HG03097 (cell line): Measurements from ENCODE around the gene AGPAT3.
"Not testable (repeated sequence)": the region's sequence is repeated elsewhere in the genome, so short reads cannot be mapped to it uniquely, and the experiment has no call there.

ENCODE experiments used
- ATAC-seq: cut with Tn5 transposase; IDR thresholded peaks from one replicate; pipeline ENCODE4 v1.9.1; 2021; ENCODE audit not compliant: unreplicated experiment, low FRiP score

The AGPAT3 gene, protein sequence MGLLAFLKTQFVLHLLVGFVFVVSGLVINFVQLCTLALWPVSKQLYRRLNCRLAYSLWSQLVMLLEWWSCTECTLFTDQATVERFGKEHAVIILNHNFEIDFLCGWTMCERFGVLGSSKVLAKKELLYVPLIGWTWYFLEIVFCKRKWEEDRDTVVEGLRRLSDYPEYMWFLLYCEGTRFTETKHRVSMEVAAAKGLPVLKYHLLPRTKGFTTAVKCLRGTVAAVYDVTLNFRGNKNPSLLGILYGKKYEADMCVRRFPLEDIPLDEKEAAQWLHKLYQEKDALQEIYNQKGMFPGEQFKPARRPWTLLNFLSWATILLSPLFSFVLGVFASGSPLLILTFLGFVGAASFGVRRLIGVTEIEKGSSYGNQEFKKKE

DNA sequence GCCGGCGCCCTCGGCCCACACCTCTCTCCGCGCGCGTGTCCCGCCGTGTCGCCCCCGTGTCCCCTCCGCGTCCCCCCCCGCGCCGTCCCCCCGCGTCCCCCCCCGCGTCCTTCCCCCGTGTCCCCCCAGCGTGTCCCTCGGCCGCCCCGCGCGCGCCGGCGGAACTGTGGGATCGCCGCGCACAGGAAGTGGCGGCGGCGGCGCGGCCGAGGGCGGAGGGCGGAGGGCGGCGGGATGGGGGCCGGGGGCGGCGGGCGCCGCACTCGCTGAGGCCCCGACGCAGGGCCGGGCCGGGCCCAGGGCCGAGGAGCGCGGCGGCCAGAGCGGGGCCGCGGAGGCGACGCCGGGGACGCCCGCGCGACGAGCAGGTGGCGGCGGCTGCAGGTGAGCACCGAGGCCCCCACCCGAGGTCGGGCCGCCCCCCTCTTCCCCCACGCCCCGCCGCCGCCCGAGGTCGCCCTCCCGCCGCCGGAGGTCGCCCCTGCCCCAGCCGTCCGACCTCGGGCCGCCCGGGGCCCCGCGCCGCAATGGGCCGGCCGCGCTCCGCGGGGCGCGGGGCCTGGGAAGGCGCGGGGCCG, at the start of gene AGPAT3:
TSS of gene AGPAT3 (plus strand) at position 262 of the 578 bp plus-strand sequence. CDS start 94,459 bp downstream, outside the sequence.
- ATAC-seq, result no peak

DNA sequence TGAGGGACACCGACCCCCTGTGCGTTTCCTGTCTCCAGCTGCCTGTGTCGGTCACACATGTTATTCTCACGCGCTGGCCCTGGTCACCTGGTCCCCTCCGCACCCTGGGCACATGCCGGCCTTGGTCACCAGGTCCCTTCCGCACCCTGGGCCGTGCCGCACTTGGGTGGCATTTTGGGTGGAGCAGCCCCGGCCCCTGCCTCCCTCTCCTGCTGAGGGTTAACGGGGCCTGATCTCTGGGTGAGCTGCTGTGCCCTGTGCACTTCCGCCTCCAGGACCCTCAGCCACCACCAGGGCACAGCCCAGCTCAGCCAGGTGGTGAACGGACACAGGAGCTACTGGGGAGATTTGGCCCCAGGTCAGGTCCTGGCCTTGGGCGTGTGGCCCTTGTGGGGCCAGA, 49.0 kb upstream of the AGPAT3 start:
- ATAC-seq, result no peak

DNA sequence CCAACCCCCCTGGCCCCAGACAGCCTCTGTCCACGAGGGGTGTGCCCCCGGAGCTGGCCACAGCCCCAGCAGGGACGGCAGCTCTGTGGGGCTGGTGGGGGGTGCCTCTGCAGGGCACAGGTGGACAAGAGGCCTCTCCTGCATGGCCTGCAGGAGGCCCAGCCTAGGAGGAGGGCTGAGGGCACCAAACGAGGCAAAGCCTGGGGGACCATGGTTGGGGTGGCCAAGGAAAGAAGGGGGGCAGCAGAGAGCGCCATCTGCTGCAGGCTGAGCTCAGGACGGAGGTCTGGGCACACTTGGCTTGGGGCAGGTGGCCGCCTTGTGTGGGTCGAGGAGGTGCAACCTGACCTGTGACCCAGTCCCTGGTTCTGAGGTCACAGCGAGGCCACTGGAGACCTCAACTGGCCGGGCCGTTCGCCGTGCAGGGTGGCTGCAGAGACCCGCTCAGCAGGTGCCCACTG, 48.4 kb upstream of the AGPAT3 start:
- no peak for ATAC-seq

DNA sequence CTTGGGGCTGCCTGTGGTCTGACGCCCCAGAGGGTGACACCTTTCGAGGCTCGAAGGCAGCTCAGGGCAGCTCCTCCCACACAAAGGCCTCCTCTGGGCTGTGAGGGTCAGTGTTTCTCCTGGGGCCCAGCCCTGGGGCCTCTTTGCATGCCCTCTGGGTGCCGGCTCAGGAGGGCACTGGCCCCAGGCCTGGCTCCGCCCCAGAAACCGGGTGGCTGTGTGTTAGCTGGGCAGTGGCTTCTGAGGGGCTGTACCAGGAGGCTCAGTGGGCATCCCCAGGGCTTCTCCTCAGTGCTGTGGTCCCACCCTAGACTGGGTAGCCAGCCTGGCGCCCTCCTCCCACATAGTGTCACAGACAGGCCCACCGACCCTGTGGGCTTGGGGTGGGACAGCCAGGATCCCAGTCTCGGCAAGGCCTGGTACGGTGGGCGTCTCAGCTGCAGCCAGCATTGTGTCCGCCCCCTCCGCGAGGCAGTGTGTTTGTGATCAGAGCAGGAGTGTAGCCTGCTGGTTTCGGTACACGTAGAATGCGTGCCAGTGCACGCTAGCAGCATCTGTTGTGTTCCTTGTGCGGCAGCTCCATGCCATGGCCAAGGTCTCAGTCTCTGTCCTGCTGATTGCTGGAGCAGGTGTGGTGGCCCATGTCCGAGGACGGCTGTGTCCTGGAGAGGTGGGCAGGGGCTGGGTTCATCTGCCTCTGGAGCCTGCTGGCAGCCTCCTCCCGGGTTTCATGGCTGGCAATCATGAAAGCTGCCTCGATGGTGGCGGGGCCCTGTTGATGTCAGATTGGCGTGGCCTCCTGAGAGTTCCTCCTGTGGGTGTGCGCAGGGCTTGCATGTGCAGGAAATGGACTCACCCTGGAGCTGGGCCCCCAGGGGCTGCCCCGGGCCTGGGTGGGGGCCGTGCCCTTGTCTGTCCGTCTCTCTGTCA, 47.6 kb upstream of the AGPAT3 start:
- no peak for ATAC-seq

DNA sequence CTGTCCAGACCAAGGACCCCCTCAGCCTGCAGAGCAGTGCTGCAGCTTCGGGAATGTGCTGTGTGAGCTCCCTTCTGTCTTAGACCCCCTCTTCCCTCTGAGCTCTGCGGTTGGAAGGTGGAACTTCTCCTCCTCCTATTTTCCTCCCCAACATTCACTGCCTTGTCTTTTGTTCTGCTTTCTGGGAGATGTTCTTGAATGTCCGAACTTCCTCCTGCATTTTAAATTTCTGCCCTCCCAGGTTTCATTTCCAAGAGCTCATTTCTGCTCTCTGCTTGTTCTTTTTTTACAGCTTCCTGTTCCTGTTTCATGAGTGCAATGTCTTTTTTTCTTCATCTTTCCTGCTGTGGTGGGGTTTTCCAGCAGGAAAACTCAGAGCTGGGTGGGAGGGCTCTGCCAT, 46.3 kb upstream of the AGPAT3 start:
- ATAC-seq, result no peak

DNA sequence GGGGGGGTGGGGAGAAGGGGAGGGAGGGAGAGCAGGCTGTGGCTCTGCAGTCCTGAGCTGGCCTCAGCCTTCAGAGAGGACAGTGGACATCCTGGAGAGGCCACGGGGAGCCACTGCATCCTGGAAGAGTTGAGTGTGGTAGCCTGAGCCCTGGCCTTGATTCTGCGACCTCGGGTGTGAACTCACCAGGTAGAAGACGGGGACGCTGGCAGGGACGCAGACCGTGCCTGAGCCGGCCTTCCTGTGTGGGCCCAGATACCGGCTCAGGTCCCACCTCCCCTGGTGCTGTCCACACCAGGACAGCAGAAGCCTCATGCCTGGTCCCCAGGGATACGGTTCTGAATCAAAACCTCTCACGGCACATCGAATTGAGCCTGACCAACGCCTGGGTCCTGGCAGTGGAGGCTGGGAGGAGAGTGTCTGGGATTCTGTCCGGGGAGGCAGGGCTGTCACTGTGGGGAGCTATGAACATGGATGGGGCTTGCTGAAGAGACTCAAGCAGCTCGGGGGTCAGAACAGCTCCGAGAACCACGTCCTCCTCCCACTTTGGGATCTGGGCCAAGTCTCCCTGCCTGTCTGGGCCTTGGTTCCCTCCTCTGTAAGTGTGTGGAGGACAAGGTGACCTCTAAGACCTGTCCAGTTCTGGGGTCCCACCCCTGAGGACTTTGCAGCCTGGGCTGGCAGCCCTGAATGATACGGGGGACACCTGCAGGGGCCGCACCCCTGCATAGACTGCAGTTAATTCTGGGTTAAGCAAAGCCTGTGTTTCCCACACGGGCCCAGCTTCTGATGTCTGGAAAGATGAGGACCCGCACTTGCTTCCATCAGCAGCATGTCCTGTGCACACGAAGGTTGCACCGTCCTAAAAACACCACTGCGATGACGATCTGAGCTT, 45.3 kb upstream of the AGPAT3 start:
- ATAC-seq, result no peak

DNA sequence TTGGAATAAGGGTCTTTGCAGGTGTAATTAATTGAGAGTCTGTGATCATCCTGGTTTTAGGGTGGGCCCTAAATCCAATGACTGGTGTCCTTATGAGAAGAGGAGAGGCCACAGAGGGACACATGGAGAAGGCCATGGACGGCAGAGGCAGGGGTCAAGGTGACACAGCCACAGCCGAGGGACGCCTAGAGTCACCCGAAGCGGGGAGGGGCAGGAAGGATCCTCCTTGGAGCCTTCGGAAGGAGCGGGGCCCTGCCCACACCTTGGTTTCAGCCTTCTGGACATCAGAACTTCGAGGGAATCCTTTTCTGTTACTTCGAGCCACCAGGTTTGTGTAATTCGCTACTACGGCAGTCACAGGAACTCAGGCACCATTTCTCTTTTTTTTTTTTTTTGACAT, 44.6 kb upstream of the AGPAT3 start:
- no peak for ATAC-seq

DNA sequence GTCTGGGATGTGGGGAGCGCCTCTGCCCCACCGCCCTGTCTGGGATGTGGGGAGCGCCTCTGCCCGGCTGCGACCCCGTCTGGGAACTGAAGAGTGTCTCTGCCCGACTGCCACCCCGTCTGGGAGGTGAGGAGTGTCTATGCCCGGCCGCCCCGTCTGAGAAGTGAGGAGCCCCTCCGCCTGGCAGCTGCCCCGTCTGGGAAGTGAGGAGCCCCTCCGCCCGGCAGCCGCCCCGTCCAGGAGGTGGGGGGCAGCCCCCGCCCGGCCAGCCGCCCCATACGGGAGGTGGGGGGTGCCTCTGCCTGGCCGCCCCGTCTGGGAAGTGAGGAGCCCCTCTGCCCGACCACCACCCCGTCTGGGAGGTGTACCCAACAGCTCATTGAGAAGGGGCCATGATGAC, 42.9 kb upstream of the AGPAT3 start:
- ATAC-seq, result not testable (repeated sequence)

DNA sequence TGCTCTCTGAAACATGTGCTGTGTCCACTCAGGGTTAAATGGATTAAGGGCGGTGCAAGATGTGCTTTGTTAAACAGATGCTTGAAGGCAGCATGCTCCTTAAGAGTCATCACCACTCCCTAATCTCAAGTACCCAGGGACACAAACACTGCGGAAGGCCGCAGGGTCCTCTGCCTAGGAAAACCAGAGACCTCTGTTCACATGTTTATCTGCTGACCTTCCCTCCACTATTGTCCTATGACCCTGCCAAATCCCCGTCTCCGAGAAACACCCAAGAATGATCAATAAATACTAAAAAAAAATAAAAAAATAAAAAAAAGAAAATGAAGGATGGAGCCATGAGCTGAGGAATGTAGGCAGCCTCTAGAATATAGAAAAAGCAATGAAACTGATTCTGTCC, 42.3 kb upstream of the AGPAT3 start:
- not testable (repeated sequence) for ATAC-seq

DNA sequence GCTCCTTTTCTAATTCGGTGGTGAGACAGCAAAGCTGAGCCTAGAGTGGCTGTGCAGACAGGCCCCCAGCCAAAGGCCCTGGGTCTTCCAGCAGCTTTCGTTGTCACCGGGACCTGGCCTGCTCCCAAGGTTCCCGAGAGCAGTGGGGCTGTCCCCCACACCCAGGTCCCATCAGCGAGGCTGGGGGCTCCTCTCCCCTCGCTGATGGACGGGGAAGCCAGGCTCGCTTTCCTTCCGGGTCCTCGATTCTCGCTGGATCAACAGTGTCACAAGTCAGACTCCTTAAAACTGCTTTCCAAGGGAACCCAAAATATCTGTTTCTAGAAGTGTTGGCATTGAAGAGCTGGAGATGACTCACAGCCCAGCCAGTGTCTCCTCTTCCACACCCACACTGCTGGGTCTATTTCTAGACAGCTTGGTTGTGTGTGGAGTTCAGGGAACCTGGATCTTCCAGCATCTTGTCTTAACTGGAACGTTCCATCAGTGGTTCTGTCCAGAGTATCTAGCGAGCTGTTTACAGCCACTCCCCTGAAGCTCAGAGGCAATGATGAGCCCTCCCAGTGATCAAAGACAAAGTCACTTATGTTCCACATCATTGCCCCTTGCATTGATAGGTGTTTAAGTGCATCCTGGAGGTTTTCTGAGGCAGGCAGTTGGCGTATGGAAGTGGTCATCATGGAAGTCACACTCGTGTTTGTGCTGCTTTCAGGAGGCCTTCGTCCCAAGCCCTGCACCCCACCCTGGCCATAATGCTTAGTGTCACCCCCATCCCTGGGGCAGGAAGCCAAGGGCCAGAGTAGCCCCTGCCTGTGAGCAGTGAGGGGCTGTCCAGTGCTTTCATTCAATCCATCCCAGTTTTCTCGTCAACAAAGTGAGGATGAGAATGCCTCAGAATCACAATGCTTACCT, 40.4 kb upstream of the AGPAT3 start:
- ATAC-seq, result no peak

DNA sequence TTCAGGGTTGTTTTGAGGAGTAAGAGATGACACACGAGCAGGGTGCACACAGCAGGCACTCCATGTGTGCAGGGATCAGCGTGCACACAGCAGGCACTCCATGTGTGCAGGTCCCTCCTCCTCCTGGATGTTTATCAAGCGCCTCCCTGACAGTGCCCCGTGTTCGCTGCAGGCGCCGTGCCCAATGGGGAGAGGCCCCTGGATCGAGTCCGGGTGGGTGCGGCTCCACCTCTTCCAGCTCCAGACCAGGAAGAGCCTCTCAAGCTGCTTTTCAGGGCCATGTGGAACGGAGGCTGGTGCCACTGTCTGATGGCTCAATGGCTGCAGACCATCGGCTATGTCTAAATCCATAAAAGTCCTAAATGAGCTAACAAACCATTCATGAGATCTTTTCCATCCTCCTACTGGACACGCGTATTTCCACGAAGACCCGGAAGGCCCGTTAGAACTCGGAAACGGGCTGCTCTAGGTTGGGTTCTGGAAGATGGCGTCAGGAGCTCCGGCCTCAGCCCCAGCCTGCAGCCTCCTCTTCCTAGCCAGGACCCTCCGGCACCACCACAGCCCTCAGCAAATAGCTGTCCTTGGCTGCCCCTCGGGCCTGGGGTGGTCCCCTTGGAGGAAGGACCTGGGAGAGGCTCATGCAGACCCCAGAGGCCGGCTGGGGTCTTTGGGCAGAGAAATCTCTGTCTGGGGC, 39.6 kb upstream of the AGPAT3 start:
- ATAC-seq, result no peak

DNA sequence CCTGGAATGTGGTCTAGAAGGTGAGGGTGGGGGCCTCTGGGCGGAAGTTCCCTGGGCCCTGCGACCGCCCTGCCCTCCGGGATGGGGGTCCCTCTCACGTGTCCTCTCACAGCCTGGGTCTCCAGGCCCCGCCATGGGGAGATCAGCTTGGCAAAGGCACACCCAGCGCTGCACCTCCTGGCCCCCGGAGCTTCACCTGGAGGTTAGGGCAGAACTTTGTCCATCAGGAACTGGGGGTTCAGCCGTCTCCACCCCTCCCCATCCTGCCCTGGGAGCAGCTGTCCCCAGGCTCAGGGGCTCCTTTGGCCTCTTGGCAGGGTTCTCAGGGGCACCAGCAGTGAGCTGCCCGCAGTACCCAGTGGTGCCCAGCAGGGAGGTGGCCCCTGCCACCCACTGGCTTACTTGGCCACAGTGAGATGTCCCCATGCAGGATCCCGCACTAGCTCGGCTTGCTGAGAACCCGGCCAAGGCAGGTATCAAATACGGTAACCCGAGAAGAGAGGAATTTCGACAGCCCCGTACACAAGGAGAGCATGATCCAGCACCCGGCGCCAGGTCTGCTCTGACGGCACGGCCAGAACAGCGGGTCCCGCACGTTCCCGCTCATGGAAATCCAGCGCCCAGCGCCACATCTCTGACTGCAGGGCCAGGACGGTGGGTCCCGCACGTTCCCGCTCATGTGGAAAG, 38.9 kb upstream of the AGPAT3 start:
- no peak for ATAC-seq

DNA sequence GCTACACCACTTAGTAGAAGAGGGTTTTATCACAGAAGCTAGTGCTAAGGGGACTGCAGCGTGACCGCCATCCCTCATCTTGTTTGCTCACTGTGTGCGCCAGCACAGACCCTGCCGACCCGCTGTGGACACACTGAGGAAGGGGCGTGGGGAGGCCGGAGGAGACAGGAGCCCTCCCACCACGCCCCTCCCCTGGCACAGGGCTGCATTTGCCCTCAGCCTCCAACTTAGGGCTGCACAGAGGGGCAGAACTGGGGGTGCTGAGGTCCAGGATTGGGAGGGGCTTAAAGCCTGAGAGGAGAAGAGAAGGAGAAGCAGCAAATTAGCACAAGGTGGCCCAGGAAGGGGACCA, 38.4 kb upstream of the AGPAT3 start:
- ATAC-seq, result no peak

DNA sequence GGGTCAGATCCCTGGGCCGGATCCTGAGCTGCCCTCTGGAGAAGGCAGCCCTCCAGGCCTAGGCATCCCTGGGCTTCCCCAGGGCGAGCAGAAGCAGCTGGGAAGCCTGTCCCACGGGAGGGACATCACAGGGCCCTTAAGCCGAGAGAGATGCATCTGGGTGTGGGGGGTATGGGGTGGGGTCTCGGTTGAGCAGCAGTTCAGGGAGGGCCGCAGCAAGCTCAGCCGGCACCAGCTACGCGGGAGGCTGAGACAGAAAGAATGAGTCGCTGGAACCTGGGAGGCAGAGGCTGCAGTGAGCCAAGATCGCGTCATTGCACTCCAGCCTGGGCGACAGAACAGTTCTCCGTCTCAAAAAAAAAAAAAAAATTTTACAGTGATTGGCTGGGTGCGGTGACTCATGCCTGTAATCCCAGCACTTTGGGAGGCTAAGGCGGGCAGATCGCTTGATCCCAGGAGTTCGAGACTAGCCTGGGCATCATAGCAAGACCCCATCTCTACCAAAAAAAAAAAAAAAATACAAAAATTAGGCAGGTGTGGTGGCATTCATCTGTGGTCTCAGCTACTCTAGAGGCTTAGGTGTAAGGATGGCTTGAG, 37.9 kb upstream of the AGPAT3 start:
- no peak for ATAC-seq

DNA sequence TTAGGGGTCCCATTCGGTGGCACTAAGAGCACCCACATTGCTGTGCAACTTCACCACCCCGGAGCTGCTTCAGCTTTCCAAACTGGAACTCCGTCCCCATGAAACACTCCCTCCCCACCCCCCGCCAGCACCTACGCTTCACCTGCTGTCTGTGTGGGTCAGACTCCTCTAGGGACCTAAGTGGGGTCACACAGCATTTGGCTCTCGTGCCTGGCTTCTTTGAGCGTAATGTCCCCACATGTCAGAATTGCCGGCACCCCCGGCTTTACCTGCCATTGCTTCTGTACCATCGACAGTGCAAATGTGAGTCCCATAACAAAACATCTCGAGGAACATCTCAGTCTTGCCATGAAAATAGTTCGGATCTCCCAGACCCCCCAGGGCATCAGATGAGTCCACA, 35.9 kb upstream of the AGPAT3 start:
- no peak for ATAC-seq

DNA sequence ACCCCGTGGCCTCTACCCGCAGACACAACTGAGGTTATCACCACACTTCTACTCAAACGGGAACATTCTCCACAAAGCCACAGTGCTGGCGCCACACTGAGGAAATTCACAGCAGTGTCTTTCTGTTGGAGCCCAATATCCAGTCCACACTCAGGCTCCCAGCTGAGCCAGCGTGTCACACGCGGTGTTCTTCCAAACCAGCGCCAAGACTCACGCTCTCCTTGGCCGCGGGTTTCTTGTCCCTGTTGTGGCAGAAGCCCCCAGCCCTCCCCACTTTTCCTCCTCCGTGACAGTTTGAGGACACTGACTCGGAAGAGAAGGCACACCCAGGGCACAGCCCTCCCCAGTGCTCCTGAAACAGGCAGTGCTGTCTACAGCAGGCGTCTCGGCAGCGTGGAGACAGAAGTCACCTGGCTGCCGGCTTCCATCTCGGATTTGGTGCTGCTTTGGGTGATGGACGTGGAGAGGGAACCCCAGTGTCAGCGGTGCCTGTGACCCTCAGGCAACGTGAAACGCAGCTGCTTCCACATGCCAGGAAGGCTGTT, 35.4 kb upstream of the AGPAT3 start:
- no peak for ATAC-seq

DNA sequence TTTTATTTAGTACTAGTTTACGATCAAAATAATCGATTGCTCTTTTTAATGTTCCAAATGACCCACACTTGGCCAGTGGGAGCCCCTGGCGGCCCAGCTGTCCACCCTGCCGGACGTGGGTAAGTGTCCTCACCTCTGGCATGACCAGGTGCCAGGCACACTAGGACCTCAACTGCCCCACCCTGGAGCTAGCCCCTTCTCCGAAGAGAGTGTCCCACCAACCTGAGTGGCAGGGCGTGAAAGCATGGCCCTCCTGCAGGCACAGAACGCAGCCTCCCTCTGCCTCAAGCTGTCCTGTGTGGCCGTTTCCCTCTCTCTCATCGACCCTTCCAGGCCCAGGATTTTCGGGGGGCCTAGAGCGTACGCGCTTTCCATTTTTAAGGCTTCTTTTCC, 32.9 kb upstream of the AGPAT3 start:
- no peak for ATAC-seq

DNA sequence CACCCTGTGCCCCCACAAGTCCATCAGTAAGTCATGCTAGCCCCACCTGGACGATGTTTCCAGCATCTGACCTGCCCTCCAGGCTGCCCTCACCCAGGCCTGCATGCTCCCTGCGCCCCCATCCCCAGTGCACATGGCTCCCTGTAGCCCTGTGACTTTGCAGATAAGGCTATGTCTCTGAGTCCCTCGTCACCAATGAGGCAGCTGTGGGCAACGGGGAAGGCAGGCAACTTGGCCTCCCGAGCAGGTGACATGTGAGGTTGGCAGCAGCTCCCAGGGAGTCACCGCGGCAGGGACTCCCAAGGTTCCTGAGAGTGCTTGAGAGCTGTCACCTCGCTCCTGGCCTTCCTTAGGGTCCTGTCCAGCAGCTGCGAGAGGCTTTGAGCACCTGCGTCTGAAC, 32.4 kb upstream of the AGPAT3 start:
- no peak for ATAC-seq
